ENCODE measurements around the gene KCNK4.

- TF ChIP-seq CTCF (IDR thresholded peaks at IDR 0.05) (no peak), TCF7L2 (IDR thresholded peaks at IDR 0.05; ENCODE audit: low read depth, low read length) (no peak)
Measured at GRCh38 chr11:64243236-64243854, 47.8 kb upstream of the KCNK4 start.
